Nephron (organoid): ENCODE results near the gene AOPEP.

Experiments
- H3K27ac Mint-ChIP-seq, 3 experiments: 2 replicates each; pipeline ENCODE4 v1.8.0; 2020; ENCODE audit warnings: mixed read lengths in 3 of 3, mild to moderate bottlenecking in 2 of 3, moderate library complexity in 1 of 3
- H3K27me3 Mint-ChIP-seq: 2 replicates; pipeline ENCODE4 v1.8.0; 2021; ENCODE audit warnings: low read depth, mild to moderate bottlenecking, moderate library complexity, mixed read lengths
- H3K36me3 Mint-ChIP-seq: 2 replicates; pipeline ENCODE4 v1.8.0; 2020; ENCODE audit warnings: low read depth, mixed read lengths
- H3K4me1 Mint-ChIP-seq: 2 replicates; pipeline ENCODE4 v1.8.0; 2020; ENCODE audit warnings: mixed read lengths
- H3K4me3 Mint-ChIP-seq, 3 experiments: 2 replicates each; pipeline ENCODE4 v1.8.0; 2020; ENCODE audit warnings: mild to moderate bottlenecking in 3 of 3, mixed read lengths in 3 of 3, moderate library complexity in 2 of 3
- H3K9me3 Mint-ChIP-seq: 2 replicates; pipeline ENCODE4 v1.8.0; 2020; ENCODE audit warnings: mixed read lengths
- TF ChIP-seq, protein P1 (sequence below), 3 experiments: fragments of 200-600 bp; sonication (generic); IDR thresholded peaks; one replicate each; pipeline ENCODE4 v1.5.0; 2021; ENCODE audit warnings: antibody characterized with exemption in 3 of 3; ENCODE audit not compliant: unreplicated experiment in 3 of 3

Gene AOPEP

DNA sequence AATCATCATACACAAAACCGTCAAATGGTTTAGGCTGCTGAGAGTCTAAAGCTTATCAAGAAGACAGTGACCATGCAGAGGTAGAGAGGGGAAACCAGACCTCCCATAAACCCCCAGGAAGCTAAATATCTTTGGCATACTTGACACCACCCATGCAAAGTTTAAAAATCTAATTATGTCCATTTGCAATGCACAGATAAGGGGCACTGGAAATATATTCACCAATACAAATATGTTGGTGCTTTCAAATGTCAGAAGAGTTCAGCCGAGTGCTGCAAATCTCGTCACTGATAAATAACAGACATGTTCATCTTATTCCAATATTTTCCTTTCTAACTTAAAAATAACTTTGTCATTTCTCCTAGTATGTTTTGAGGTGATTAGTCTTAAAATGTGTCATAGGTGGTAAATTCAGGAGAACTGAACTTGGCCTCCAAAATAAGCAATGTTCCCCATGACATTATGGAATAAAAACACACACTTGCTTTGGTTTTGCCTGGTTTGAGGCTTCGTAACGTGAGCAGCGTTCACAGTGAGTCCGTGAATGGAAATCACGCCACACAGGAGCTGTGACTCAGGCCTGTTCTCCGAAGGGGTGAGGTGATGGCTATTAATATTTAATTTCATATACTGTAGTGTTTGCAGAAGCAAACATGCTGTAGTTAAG, 182.2 kb downstream of the AOPEP start:
- peak overlapping the region in 2 of 3 experiments; percentile 29 to 62 for H3K4me3 Mint-ChIP-seq

DNA sequence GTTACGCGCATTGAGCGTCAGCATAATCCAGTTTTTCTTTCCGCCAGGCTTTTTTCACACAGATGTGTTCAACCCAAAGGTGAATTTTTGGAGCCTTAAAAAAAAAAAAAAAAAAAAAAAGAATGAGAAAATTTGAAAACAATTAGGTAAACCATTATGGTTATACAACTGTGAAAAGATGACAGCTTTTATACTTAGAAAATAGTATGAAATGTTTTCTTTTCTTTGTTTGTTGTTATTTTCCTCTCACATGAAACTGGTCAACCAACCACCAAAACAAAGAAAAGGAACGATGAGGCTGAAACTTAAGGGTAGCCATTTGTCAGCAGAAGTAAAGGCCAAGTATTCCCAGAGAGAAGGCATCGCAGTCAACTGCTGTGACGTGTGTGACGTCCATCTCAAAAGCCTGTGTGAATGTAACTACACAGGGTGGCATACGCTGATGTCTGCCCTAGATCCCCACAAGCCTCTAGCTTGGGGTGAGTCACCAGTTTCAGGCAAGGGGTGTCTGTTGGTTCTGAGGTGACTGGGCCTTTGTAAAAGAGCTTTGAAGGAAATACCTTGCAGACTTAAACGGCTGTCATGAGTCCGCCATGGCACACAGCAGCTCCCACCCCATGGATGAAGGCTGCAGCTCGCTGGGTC, 182.9 kb downstream of the AOPEP start:
- H3K9me3 Mint-ChIP-seq: no peaks in the 10 kb centered on the region
- no peak overlapping the region for H3K4me3 Mint-ChIP-seq
- no peaks in the 10 kb centered on the region for H3K36me3 Mint-ChIP-seq
- peaks cover 3% of the 10 kb centered on the region for H3K27me3 Mint-ChIP-seq
- H3K4me1 Mint-ChIP-seq: peaks cover 74% of the 10 kb centered on the region
- TF ChIP-seq, protein P1, sequence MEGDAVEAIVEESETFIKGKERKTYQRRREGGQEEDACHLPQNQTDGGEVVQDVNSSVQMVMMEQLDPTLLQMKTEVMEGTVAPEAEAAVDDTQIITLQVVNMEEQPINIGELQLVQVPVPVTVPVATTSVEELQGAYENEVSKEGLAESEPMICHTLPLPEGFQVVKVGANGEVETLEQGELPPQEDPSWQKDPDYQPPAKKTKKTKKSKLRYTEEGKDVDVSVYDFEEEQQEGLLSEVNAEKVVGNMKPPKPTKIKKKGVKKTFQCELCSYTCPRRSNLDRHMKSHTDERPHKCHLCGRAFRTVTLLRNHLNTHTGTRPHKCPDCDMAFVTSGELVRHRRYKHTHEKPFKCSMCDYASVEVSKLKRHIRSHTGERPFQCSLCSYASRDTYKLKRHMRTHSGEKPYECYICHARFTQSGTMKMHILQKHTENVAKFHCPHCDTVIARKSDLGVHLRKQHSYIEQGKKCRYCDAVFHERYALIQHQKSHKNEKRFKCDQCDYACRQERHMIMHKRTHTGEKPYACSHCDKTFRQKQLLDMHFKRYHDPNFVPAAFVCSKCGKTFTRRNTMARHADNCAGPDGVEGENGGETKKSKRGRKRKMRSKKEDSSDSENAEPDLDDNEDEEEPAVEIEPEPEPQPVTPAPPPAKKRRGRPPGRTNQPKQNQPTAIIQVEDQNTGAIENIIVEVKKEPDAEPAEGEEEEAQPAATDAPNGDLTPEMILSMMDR (IDR thresholded peaks at IDR 0.05; ENCODE audit: unreplicated experiment in 3 of 3): no peak
- H3K27ac Mint-ChIP-seq: peak overlapping the region; percentile 84 to 95 (median 91)

More for the DNA sequence above, 182.2 kb downstream of the AOPEP start:
- no peaks in the 10 kb centered on the region for H3K9me3 Mint-ChIP-seq
- H3K4me1 Mint-ChIP-seq: peaks cover 74% of the 10 kb centered on the region
- no peaks in the 10 kb centered on the region for H3K36me3 Mint-ChIP-seq
- peaks cover 3% of the 10 kb centered on the region for H3K27me3 Mint-ChIP-seq
- H3K27ac Mint-ChIP-seq: peak overlapping the region; percentile 84 to 95 (median 91)
- TF ChIP-seq, protein P1 (IDR thresholded peaks at IDR 0.05; ENCODE audit: unreplicated experiment in 3 of 3): no peak

DNA sequence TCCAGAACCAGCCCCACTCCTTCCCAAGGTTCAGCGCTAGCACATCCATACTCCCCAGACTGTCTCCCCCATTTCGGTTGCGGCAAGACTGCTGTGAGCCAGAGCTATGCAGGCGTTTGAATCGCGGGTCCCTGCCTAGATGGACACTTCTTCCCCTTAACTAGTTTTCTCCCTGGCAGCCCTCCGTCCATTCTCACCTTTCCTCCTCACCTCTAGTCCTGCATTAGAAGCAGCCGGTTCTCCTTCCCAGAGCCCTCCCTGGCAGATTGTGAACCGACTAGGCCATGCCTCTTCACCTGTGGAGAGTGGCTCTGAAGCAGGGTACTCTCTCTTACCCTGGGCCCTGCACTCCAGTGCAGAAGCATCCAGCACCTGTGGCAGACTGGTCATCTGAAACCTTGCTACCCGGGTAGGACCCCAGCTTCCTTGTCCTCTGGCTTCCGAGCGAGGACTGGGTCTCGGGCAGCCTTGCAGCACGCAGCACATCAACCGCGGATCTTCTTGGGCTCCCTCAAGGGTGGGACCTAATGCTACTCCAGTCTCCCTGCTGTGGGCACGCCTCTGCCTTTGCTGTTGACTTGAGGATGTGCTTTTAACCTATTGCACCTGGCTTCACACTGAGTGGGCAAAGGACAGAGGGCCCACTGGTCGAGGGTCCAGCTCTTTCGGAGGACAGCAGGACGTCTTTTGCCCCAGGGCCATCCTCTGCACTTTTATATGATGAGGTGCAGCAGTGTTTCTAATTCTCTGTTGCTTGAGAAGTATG, 183.6 kb downstream of the AOPEP start:
- Mint-ChIP-seq H3K9me3 (no peaks in the 10 kb centered on the region), H3K27ac (peak overlapping the region; percentile 39 to 82 (median 42)), H3K4me1 (peaks cover 73% of the 10 kb centered on the region), H3K4me3 (no peak overlapping the region), H3K36me3 (no peaks in the 10 kb centered on the region), H3K27me3 (peaks cover 3% of the 10 kb centered on the region)
- TF ChIP-seq, protein P1 (IDR thresholded peaks at IDR 0.05; ENCODE audit: unreplicated experiment in 3 of 3): no peak

DNA sequence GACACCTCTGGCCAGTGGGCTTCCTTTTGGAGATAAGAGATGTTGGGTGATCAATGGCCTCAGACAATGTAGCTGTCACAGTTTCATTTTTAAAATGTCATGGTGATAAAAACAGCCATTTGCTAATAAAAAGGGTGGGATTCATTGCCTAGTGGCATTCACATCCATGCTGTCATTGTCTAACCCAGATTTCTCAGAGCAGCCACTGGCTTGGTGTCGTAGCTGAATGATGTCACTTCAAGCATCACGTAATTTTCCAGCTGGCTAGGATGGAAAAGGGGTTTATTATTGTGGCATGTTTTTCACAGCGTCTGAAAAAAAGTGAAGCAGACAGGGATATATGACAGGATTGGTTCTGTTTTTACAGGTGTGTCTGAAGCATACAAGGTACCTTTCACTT, 184.7 kb downstream of the AOPEP start:
- Mint-ChIP-seq H3K36me3 (no peaks in the 10 kb centered on the region), H3K9me3 (no peaks in the 10 kb centered on the region), H3K4me3 (no peak overlapping the region), H3K27ac (peak overlapping the region in 2 of 3 experiments; percentile 42 to 82), H3K4me1 (peaks cover 77% of the 10 kb centered on the region), H3K27me3 (peaks cover 3% of the 10 kb centered on the region)
- TF ChIP-seq, protein P1 (IDR thresholded peaks at IDR 0.05; ENCODE audit: unreplicated experiment in 3 of 3): no peak

DNA sequence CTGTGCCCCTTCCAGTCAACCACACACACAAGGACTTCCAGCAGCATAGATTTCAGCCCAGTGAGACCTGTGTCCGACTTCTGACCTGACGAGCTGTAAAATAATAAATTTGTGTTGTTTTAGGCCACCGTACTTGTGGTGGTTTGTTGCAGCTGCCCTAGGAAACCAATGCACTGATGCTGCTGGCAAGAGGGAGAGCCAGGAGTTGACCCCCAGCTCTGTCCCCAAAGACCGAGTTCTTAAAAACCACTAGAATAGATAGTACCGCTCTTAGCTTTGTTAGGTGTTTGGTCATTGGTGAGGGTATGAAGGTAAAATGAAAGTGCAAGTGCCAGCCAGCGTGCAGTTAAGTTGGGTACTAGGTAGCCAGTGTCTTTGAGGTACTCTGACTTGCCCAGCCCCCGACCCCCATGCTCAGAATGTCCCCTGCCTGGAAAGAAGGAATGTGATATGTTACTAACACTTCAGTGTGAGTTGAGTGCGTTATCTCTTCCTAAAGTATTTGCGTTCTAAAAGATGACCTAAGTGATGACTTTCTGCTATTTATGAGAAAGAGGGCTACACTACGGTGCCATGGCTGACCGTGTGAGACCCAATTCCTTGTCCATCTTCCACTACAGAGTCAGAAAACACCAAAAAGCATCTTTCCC, 185.6 kb downstream of the AOPEP start:
- peaks cover 3% of the 10 kb centered on the region for H3K27me3 Mint-ChIP-seq
- H3K36me3 Mint-ChIP-seq: no peaks in the 10 kb centered on the region
- H3K9me3 Mint-ChIP-seq: no peaks in the 10 kb centered on the region
- TF ChIP-seq, protein P1 (IDR thresholded peaks at IDR 0.05; ENCODE audit: unreplicated experiment in 3 of 3): no peak
- peaks cover 76% of the 10 kb centered on the region for H3K4me1 Mint-ChIP-seq
- H3K4me3 Mint-ChIP-seq: no peak overlapping the region
- H3K27ac Mint-ChIP-seq: peak overlapping the region in 1 of 3 experiments; percentile 40
